Measurements from ENCODE around the gene RFX2. TPM values are rescaled to one million over a fixed set of nuclear protein-coding genes. Genes with fewer than 3 reads are reported as not detected.

RFX2 gene
- 1 to 10 TPM; 6.5 to 7.9 TPM for total RNA-seq

DNA sequence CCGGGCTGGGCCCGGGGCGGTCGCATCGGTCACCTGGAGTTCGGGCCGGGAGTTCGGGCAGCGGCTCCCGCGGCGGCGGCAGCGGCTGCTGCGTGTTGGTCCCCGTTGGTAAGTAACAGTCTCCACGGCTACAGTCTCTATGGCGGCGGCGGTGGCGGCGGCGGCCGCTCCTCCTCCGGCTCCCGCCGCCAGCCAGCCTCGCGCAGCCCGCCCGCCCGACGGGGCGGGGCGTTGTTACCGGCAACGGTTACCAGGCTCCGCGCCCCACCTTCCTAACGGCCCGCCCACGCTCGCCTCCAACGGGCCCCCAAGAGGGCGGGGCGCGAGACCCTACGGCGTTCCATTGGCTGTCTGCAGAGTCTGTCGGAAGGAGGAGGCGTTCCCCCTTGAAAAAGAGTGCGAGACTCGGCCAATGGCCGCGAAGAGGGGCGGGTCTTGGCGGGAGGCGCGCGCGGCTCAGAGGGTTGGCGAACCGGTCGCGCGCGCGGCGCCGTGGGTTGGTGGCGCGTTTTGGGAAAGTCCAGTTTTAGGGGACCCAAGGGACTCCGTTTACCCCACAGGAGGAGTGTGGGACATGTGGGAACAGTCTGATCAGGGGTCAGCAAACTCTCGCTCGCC is at the start of gene RFX2:
Gene RFX2 (minus strand): TSS at position 141 of the 618 bp plus-strand sequence. CDS start 63,004 bp downstream, outside the sequence.
- peak; percentile 99 for DNase-seq
- Mint-ChIP-seq H3K9me3 (no peaks in the 10 kb centered on the region), H3K27me3 (peaks cover 12% of the 10 kb centered on the region), H3K4me3 (peak within 1 kb of the TSS; percentile 80), H3K27ac (peak within 1 kb of the TSS; percentile 74), H3K36me3 (no peaks in the 10 kb centered on the region), H3K4me1 (ENCODE audit: low read depth) (peaks cover 19% of the 10 kb centered on the region)
- CTCF ChIA-PET = interaction anchor here (0.6 to 4.0 kb wide), 3 partner anchors 13 to 880 kb away, joined by 3 to 27 read pairs (median 4); no protein-coding TSS in a partner anchor
- POLR2A ChIA-PET = interaction anchor here (1.3 kb wide), 1 partner anchor 282 kb away, joined by 4 read pairs; no protein-coding TSS in a partner anchor
- intact Hi-C loops (cut with micrococcal nuclease) = loop anchor here (1.0 to 5.0 kb wide), 3 partner anchors 50 to 208 kb away; partner anchors contain the start of genes NDUFA11, RANBP3 and VMAC

DNA sequence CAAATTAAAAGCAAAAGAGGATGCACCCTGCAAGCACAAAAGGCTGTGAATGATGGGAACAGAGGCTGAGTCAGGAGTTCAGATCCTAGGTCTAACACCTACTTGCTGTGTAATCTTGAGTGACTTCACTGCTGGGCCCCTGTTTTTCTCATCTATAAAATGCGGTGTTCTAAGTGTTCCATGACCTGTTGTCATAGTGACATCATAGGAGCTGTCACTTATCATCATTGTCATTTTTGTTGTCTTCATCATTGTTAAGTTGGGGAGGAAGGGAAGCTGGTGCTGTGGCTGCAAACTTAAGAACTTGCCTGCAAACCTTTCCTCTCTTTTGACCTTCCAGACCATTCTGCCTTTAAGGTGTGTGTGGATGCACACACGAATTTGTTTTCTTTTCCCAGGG is 45.7 kb upstream of the RFX2 start:
- peaks cover 21% of the 10 kb centered on the region for H3K9me3 Mint-ChIP-seq
- POLR2A ChIA-PET = no interaction called here
- no peak overlapping the region for H3K27ac Mint-ChIP-seq
- CTCF ChIA-PET = no interaction called here
- H3K36me3 Mint-ChIP-seq = no peaks in the 10 kb centered on the region
- peaks cover under 1% of the 10 kb centered on the region for H3K4me1 Mint-ChIP-seq (ENCODE audit: low read depth)
- DNase-seq = no peak
- no peak overlapping the region for H3K4me3 Mint-ChIP-seq
- intact Hi-C loops (cut with micrococcal nuclease) = no loop called here
- H3K27me3 Mint-ChIP-seq = no peaks in the 10 kb centered on the region

DNA sequence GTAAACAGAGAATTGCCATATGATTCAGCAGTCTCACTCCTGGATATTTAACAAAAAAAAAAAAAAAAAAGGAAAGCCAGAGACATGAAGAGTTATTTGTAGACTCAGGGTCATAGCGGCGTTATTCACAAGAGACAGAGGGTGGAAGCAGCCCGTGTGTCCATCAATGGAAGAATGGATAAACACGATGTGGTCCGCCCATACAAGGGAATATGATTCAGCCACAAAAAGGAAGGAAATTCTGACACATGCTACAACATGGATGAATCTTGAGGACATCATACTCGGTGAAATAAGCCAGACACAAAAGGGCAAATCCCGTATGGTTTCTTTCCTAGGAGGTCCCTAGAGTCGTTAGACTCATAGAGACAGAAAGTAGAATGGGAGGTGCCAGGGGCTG is 40.0 kb upstream of the RFX2 start:
- POLR2A ChIA-PET = no interaction called here
- CTCF ChIA-PET = no interaction called here
- no peak overlapping the region for H3K4me3 Mint-ChIP-seq

DNA sequence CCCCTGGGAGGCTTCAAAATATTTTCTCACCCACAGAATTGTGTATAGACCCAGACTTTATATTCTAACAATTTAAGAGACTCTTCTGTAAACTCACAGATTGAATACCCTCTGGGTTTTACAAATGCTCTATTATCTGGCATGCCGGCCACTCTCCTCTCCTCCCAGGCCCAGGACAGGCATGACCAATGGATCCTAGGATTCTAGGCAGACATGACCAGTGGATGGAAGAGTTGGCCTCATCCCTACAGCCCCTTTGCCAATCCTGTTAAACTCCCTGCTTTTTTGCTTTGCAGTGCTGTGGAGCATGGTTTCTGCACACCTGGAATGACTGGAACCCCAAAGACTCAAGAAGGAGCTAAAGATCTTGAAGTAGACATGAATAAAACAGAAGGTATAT is 30.9 kb upstream of the RFX2 start:
- Mint-ChIP-seq H3K36me3 (no peaks in the 10 kb centered on the region), H3K9me3 (no peaks in the 10 kb centered on the region), H3K27me3 (peaks cover 3% of the 10 kb centered on the region), H3K4me3 (no peak overlapping the region), H3K4me1 (ENCODE audit: low read depth) (no peaks in the 10 kb centered on the region), H3K27ac (no peak overlapping the region)
- ChIA-PET CTCF (interaction anchor here (1.1 kb wide), 1 partner anchor 15 kb away, joined by 3 read pairs; no protein-coding TSS in a partner anchor), POLR2A (no interaction called here)
- intact Hi-C loops (cut with micrococcal nuclease) = no loop called here
- DNase-seq = no peak

More for the DNA sequence above, 40.0 kb upstream of the RFX2 start:
- Mint-ChIP-seq H3K36me3 (no peaks in the 10 kb centered on the region), H3K27me3 (peaks cover 1% of the 10 kb centered on the region), H3K9me3 (peaks cover 5% of the 10 kb centered on the region), H3K27ac (no peak overlapping the region), H3K4me1 (ENCODE audit: low read depth) (no peaks in the 10 kb centered on the region)
- intact Hi-C loops (cut with micrococcal nuclease) = no loop called here
- no peak for DNase-seq

DNA sequence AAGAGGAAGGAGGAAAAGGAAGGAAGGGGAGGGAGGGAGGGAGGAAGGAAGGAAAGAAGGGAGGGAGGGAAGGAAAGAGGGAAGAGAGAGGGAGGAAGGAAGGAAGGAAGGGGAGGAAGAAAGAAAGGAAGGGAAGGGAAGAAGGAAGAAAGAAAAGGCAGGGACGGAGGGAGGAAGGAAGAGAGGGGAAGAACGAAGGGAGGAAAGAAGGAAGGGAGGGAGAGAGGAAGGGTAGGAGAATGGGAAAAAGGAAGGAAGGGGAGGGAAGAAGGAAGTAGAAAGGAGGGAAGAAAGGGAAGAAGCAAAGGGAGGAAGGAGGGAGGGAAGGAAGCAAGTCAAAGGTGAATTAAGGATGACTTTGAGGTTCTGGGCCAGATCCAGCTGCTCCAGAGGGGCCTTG is 28.2 kb upstream of the RFX2 start:
- Mint-ChIP-seq H3K4me3 (no peak overlapping the region), H3K36me3 (no peaks in the 10 kb centered on the region), H3K4me1 (ENCODE audit: low read depth) (no peaks in the 10 kb centered on the region), H3K27ac (no peak overlapping the region), H3K9me3 (no peaks in the 10 kb centered on the region), H3K27me3 (no peaks in the 10 kb centered on the region)
- DNase-seq = no peak
- intact Hi-C loops (cut with micrococcal nuclease) = no loop called here
- CTCF ChIA-PET = interaction anchor here (1.8 kb wide), 1 partner anchor 12 kb away, joined by 6 read pairs; no protein-coding TSS in a partner anchor
- POLR2A ChIA-PET = no interaction called here

DNA sequence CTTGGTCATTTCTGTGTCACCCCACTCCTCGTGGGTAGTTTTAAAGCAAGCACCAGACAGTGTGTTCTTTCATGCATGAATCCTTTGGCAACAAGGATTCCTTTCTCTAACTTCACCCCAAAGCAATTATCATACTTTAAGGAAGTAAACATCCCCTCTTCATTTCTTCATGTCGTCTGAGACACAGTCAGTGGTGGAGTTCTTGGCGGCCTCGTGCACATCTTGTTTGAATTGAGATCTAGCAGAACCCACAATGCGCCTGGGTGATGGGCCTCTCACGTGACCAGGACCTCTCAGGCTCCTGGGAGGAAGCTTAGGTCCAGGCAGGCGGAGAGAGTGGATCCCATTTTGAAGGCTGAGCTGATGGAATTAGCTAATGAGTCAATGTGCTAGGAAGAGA is 27.8 kb upstream of the RFX2 start:
- H3K4me1 Mint-ChIP-seq (ENCODE audit: low read depth) = no peaks in the 10 kb centered on the region
- H3K4me3 Mint-ChIP-seq = no peak overlapping the region
- H3K27me3 Mint-ChIP-seq = no peaks in the 10 kb centered on the region
- no peak overlapping the region for H3K27ac Mint-ChIP-seq
- intact Hi-C loops (cut with micrococcal nuclease) = no loop called here
- H3K9me3 Mint-ChIP-seq = no peaks in the 10 kb centered on the region
- DNase-seq = no peak
- no peaks in the 10 kb centered on the region for H3K36me3 Mint-ChIP-seq
- CTCF ChIA-PET = interaction anchor here (1.8 kb wide), 1 partner anchor 12 kb away, joined by 6 read pairs; no protein-coding TSS in a partner anchor
- POLR2A ChIA-PET = no interaction called here

DNA sequence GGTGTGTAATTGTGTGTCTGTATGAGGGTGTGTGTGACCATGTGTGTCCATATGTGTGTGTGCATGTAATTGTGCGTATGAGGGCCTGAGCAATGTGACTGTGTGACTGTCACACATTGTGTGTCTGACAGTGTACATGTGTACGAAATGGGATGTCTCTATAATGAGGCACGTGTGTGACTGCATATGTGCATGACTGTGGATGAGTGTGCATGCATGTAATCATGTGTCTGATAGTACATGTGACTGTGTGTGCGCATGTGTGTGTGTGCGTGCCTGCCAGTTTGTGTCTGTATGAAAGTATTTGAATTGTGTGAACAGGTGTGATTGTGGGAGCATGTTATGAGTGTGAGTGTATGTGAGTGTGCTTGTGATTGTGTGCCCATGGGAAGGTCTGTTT is 22.9 kb upstream of the RFX2 start:
- POLR2A ChIA-PET = no interaction called here
- DNase-seq = no peak
- Mint-ChIP-seq H3K36me3 (no peaks in the 10 kb centered on the region), H3K9me3 (peaks cover 3% of the 10 kb centered on the region), H3K4me1 (ENCODE audit: low read depth) (no peaks in the 10 kb centered on the region), H3K4me3 (no peak overlapping the region), H3K27me3 (no peaks in the 10 kb centered on the region), H3K27ac (no peak overlapping the region)
- intact Hi-C loops (cut with micrococcal nuclease) = no loop called here
- CTCF ChIA-PET = no interaction called here

DNA sequence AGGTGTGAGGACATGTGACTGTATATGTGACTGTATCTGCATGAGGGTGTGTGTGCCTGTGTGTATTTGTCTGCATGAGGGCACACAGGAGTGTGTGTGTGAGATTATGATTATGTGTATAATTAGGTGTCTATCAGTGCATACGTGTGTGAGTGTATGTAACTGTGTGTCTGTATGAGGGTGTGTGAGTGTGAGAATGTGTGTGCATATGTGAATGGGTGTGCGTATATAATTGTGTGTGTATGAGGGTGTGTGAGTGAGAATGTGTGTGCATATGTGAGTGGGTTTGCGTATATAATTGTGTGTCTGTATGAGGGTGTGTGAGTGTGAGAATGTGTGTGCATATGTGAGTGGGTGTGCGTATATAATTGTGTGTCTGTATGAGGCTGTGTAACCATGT is 22.2 kb upstream of the RFX2 start:
- Mint-ChIP-seq H3K9me3 (peaks cover 6% of the 10 kb centered on the region), H3K4me1 (ENCODE audit: low read depth) (no peaks in the 10 kb centered on the region), H3K36me3 (no peaks in the 10 kb centered on the region), H3K27me3 (no peaks in the 10 kb centered on the region), H3K27ac (no peak overlapping the region), H3K4me3 (no peak overlapping the region)
- intact Hi-C loops (cut with micrococcal nuclease) = no loop called here
- DNase-seq = no peak
- CTCF ChIA-PET = no interaction called here
- POLR2A ChIA-PET = no interaction called here

DNA sequence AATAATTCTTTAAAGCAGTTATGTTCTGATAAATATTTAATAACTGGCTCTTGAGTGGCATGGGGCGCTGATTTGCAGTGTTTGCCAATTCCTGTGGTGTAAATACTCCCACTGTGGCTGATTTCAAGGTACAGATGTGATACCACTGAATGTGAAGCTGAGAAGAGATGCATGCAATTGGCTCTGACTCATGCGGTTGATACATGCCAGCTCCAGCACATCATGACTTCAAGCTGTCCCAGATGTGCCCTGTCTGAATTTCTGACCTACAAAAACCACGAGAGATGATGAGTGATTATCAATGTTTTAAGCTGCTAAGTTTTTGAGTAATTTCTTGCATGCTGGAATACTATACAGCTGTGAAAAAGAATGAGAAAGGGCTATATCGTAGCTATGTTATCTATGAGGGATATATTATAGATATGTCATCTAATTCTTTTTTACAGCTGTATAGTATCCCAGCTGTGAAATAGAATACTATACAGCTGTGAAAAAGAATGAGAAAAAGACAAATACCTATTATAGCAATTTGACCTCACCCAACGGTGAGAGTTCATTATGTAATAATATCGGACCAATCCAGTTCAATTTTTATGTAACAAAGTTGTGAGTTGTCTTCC is 17.5 kb upstream of the RFX2 start:
- H3K27ac Mint-ChIP-seq = no peak overlapping the region
- no peaks in the 10 kb centered on the region for H3K27me3 Mint-ChIP-seq
- DNase-seq = no peak
- H3K9me3 Mint-ChIP-seq = peaks cover 6% of the 10 kb centered on the region
- no peaks in the 10 kb centered on the region for H3K4me1 Mint-ChIP-seq (ENCODE audit: low read depth)
- no peaks in the 10 kb centered on the region for H3K36me3 Mint-ChIP-seq
- ChIA-PET CTCF (interaction anchor here (0.6 to 7.0 kb wide), 12 partner anchors 16 to 324 kb away, joined by 3 to 146 read pairs (median 3); no protein-coding TSS in a partner anchor), POLR2A (interaction anchor here (1.5 kb wide), 1 partner anchor 79 kb away, joined by 4 read pairs; no protein-coding TSS in a partner anchor)
- no peak overlapping the region for H3K4me3 Mint-ChIP-seq
- intact Hi-C loops (cut with micrococcal nuclease) = no loop called here

DNA sequence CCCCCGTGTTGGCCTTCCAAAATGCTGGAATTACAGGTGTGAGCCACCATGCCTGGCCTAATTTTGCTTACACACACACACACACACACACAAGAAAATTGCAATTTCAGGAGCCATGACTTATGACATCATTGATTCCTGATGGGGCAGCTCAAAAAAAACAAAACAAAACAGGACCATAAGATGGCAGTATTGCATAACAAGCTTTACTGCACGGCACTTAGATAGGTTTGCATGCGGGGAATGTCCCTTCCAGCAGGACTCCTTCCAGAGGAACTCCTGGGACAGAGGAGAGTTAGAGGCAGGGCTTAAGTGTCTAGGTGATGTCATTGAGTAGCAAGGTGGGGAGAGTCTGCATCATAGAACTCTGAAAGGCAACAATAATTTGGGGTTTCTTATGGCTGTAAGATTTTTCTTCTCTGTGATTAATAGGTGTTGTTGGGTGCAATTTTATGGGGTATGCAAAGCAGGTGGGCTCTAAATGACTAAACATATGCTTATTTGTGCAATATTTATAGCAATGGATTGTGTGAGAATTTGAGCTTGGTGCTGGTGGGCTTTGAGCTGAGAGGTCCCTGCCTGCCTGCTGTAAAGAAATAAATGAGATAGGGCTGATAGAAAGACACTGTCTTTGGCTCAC is 16.2 kb upstream of the RFX2 start:
- POLR2A ChIA-PET = interaction anchor here (0.6 kb wide), 2 partner anchors 37 to 328 kb away, joined by 3 read pairs; no protein-coding TSS in a partner anchor
- Mint-ChIP-seq H3K4me1 (ENCODE audit: low read depth) (no peaks in the 10 kb centered on the region), H3K4me3 (no peak overlapping the region), H3K27me3 (no peaks in the 10 kb centered on the region), H3K9me3 (peaks cover 6% of the 10 kb centered on the region), H3K27ac (no peak overlapping the region), H3K36me3 (no peaks in the 10 kb centered on the region)
- intact Hi-C loops (cut with micrococcal nuclease) = no loop called here
- no peak for DNase-seq
- CTCF ChIA-PET = interaction anchor here (0.6 to 7.0 kb wide), 37 partner anchors 10 to 1010 kb away, joined by 3 to 146 read pairs (median 5); no protein-coding TSS in a partner anchor

DNA sequence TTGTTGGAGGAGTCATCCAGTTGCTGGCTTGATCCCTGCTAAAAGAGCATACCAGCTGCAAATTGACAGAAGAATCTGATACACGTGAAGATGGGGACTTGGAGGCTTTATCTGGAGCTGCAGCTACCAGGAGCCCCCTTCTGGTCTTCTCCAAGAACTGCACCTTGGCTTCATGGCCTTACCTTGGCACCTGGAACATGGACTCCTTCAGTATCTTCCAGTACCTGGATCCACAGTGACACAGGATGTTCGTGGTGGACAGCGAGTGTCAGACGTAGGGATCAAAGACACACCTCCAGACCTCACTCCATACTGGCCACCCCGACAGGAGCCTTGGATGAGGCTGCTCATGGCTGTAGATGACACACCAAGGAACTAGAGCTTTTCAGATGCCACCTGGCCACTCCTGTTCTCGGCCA is 15.3 kb upstream of the RFX2 start:
- H3K27me3 Mint-ChIP-seq = no peaks in the 10 kb centered on the region
- H3K4me3 Mint-ChIP-seq = no peak overlapping the region
- H3K9me3 Mint-ChIP-seq = peaks cover 6% of the 10 kb centered on the region
- intact Hi-C loops (cut with micrococcal nuclease) = loop anchor here (1.0 kb wide), 2 partner anchors 76 to 138 kb away; no protein-coding TSS in a partner anchor
- ChIA-PET CTCF (interaction anchor here (0.6 to 7.0 kb wide), 42 partner anchors 9 to 505 kb away, joined by 3 to 146 read pairs (median 4); partner anchors contain the start of genes NDUFA11 and VMAC), POLR2A (interaction anchor here (0.6 to 1.1 kb wide), 2 partner anchors 10 to 36 kb away, joined by 3 to 5 read pairs; no protein-coding TSS in a partner anchor)
- no peak overlapping the region for H3K27ac Mint-ChIP-seq
- DNase-seq = peak; percentile 72
- H3K4me1 Mint-ChIP-seq (ENCODE audit: low read depth) = no peaks in the 10 kb centered on the region
- H3K36me3 Mint-ChIP-seq = no peaks in the 10 kb centered on the region

DNA sequence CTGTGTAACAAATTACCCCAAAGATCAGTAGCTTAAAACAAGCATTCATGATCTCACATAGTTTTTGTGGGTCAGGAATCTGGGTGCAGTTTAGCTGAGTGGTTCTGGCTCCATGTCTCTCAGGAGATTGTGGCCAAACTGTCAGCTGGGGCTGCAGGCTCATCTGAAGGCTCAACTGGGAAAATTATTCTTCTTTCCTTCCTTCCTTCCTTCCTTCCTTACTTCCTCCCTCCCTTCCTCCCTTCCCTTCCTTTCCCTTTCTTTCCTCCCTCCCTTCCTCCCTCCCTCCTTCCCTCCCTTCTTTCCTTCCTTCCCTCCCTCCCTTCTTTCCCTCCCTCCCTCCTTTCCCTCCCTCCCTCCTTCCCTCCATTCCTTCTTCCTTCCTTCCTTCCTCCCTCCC is 8.7 kb upstream of the RFX2 start:
- no peaks in the 10 kb centered on the region for H3K36me3 Mint-ChIP-seq
- H3K4me1 Mint-ChIP-seq (ENCODE audit: low read depth) = no peaks in the 10 kb centered on the region
- H3K27me3 Mint-ChIP-seq = no peaks in the 10 kb centered on the region
- CTCF ChIA-PET = no interaction called here
- peaks cover 10% of the 10 kb centered on the region for H3K9me3 Mint-ChIP-seq
- POLR2A ChIA-PET = no interaction called here
- no peak overlapping the region for H3K4me3 Mint-ChIP-seq
- no peak overlapping the region for H3K27ac Mint-ChIP-seq
- intact Hi-C loops (cut with micrococcal nuclease) = no loop called here
- DNase-seq = no peak
